Femur (tissue), 1 donor: ENCODE results near the gene ARHGAP26.
"Not testable (repeated sequence)": the region's sequence is repeated elsewhere in the genome, so short reads cannot be mapped to it uniquely, and the experiment has no call there.

Experiments
- DNase-seq: peaks from one replicate; pipeline ENCODE4 v3.0.0-alpha.2; 2017

Gene ARHGAP26

DNA sequence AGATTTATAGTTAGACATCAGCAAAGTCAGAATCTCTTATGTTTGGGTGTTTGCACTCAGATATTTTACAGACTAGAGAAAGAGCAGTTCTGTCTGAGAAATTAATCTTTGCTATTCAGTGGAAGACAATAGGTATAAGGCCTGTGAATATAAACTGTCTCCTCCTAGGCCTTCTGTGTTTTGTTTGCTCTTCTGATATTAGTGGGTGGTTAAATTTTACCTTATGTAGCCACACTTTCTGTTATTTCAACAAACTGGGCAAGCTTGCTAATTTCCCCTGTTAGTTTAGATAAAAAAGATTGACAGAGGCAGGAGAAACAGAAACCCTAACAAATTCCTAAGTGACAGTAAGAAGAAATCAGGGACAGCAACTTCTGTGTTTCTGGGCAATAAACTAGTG, 141.6 kb downstream of the ARHGAP26 start:
- DNase-seq = no peak

GRCh38 chr5:142913728-142914338, 143.7 kb downstream of the ARHGAP26 start:
- no peak for DNase-seq

- no peak for DNase-seq
These were observed 144.9 kb downstream of the ARHGAP26 start for GRCh38 chr5:142915038-142915437.

DNA sequence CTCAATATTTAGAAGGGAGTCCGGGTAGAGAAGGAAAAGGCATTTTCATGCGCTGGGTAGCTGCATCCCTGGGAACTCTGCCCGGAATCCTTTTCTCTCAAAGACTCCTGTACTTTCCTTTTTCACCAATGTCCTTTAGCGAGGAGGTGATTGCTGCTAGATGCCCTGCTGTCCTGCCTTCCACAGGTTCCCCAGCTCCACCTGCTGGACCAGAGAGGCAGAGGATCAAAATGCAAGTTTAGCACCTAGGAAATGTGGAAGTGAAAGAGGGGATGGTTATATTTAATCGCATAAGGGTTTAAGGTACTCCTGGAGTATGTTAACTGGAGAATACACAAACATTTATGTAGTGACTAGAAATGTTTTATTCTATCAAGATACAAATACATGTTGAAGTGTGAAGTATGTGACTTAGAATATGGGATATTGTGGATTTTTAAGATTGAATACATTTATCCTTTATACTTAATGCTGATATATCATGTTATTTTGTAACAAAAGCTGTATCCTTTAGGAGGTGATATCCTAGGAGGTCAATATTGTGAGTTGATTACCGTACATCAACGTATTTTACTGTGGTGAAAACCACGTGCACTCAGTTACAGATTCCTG, 145.7 kb downstream of the ARHGAP26 start:
- no peak for DNase-seq

- DNase-seq = no peak
These were observed 148.9 kb downstream of the ARHGAP26 start for GRCh38 chr5:142918959-142919635.

DNA sequence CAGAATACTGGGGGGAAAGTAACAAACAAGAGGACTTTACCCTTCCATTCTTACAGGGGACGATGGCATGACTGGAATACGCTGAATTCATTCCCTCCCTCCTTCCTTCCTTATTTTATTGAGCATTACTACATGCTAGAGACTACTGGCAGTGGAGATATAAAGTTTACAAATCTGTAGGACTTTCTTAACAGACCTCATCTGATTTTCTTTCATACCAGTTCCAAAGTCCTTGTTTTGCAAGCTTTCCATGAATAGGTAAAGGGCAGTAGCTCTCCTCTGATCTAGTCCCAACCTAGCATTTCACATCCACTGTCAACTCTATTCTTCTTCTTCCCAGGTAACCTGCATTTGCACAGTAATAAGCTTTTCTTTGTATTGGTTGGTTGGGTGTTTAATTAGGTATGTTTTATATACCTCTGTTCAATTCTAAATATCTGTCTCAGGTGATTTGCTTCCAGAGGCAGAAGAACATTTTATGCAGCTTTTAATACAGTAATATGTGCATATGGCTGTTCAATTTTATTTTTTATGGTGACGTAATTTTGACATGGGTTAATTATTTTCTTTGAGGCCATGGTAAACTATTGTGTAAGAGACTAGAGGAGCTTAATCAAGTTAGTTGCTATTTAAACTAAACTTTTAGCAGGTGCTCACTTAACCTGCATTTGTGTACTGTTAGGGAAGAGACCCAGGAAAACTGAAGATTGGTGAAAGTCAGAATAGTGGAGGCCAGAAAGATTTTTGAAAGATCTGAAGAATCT, 150.9 kb downstream of the ARHGAP26 start:
- DNase-seq = no peak

DNA sequence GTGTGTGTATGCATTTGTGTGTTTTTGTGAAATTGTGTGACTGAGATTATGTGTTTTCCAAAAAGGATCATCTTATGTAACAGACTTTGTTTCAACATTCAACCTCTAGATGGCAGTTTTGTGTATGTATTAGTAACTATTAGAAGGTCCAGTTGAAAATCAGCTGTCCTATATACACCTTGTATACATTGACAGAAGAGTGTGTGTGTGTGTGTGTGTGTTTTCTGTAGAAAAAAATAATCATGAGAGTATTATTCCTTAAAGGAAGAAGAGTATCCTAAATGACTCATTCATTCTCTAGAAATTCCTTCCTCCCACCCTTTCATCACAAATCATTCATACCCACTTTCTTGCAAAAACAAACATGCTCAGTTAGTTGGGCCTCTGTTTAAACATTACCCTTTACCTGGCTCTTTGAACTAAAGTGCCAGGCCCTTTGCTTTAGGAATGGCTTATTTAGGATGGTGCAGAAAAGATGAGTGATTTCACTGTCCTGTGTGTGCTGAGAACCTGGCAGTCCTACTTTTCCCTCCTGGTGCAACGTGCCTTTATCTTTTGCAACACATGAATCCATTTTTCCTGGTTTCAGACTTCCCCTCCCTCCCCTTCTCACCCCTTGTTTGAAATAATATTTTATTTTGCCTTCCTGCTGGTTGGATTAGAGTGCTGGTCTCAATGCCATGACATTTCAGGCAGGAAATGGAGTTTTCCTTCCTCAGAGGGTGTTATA, 152.2 kb downstream of the ARHGAP26 start:
- no peak for DNase-seq

- no peak for DNase-seq
These were observed 154.1 kb downstream of the ARHGAP26 start for GRCh38 chr5:142924135-142924883.

DNA sequence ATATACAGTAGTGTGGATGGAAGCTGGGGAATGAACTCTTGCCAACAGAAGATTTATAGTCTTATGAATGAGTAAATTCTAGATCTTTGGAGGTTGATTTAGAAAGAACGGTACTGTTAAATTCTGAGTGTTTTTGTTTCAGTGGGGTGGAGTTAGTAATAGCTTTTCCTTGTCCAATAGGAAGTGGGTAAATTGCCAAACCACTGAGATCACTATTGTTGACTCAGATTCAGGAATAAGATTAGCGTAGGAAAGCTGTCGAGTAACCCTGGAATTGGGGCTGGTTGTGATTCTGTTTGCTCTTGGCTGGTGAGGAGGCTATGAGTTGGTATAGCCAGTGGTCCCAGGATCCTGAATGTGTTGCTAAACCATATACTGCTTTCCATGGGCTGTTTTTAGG, 155.6 kb downstream of the ARHGAP26 start:
- DNase-seq = no peak

DNA sequence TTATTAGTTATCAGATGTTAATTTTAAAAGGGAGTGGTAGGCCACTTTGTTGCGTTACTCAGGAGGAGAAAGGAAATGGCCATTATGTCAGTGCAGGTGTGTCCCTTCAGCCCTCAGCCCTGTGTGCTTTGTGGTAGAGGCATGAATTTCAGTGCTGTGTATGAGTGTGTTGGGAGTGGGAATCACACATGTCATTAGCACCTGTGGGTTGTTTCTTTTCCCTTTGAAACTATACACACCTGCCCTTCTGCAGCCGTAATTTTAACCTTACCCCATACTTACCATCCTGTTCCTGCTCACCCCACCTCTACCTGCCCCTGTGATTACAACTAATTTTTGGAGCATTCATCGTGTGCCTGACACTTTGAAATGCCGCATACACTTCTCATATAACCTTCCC, 156.4 kb downstream of the ARHGAP26 start:
- DNase-seq = no peak

GRCh38 chr5:142928999-142929398, 158.8 kb downstream of the ARHGAP26 start:
- DNase-seq = not testable (repeated sequence)

DNA sequence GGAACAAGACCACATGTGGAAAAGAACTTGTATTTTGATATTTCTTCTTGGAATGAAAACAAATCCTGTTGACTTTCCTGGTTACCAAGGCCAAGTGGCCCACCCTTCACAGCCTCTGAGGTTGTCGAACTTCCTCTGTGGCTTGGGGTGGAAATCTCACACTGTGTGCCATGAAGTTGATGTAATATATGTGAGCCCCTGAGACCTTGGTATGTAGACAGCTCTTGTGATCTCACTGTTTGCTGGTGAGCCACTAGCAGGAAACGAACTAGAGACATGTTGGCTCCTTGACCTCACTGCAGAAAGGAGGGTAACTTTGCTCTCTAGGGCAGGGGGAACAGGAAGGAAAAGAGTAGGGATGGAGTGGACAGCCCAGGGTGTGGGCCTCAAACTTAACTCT, 159.4 kb downstream of the ARHGAP26 start:
- peak; percentile 63 for DNase-seq

- DNase-seq = no peak
These were observed 160.4 kb downstream of the ARHGAP26 start for GRCh38 chr5:142930395-142931110.

GRCh38 chr5:142931896-142932686, 161.9 kb downstream of the ARHGAP26 start:
- no peak for DNase-seq

DNA sequence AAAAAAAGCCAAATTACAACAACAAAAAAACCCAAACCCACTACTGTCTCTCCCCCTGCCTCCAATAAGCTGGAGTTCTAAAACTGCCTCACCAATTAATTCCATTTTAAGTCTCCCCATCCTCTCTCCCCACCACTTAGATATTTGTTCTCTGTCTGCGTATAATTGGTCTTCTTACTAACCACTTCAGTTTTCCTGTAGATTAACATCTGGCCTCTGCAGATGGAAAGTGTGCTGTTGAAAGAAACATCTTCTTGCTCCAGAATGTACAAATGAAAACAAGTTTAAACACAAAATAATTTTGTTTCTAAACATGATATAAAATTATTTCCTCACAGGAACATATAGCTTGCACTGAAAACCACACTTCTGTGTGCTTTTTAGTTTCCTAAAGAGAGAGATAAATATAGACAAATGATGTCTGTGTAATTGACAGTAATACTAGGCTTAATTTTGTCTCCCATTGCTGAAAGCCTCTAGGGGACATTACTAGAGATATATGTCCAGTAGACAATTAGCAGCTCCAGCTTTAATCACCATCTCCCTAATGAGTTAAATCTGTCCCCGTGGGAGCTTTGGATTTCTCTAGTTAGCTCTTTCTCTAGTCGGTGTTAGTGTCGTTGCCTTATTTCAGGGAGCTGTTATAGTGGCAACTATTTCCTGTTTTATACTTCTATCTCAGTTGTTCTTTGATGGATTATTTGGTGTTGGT, 164.0 kb downstream of the ARHGAP26 start:
- DNase-seq = no peak

- DNase-seq = no peak
These were observed 164.8 kb downstream of the ARHGAP26 start for GRCh38 chr5:142935014-142935413.

- DNase-seq = no peak
These were observed 167.2 kb downstream of the ARHGAP26 start for GRCh38 chr5:142937374-142937773.

GRCh38 chr5:142938266-142938880, 168.2 kb downstream of the ARHGAP26 start:
- no peak for DNase-seq

DNA sequence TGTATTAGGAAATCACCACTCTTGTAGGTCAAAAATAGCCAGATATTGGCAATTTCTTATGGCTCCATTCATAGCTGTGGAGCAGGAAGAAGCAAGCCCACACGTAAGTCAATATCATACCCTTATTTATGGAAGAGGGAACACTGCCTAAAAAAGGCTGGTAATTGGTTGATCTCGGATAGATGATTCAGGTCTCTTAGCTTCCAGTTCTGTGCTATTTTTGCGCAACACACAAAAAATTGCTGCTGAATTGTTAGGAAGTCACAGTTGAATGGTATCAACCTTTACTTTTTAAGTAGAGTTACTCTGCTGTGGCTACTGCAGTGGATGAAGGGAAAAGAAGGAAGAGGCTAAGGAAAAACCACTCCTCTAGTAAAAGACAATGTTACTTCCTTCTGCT, 168.8 kb downstream of the ARHGAP26 start:
- DNase-seq = no peak
